Fibroblast of mammary gland (primary cell): ENCODE data around the gene APOD.
"Not testable (repeated sequence)": the region's sequence is repeated elsewhere in the genome, so short reads cannot be mapped to it uniquely, and the experiment has no call there.

Experiments used
- DNase-seq: peaks from one replicate; pipeline ENCODE4 v3.0.0-alpha.2; 2010; ENCODE audit warnings: low read depth
- H3K4me3 ChIP-seq: 2 replicates; pipeline ENCODE4 v1.5.1; 2011; ENCODE audit warnings: low read depth, mild to moderate bottlenecking, low read length, moderate library complexity; ENCODE audit not compliant: control insufficient read depth
- TF ChIP-seq, protein P1 (sequence below): conservative IDR thresholded peaks from 2 replicates; pipeline ENCODE4 v1.5.1; 2011; ENCODE audit warnings: low read depth, low read length, inconsistent platforms; ENCODE audit not compliant: control insufficient read depth, insufficient read depth

Gene APOD

GRCh38 chr3:195621095-195621494 is 37.4 kb upstream of the APOD start:
- not testable (repeated sequence) for DNase-seq

GRCh38 chr3:195620476-195620875 is 36.7 kb upstream of the APOD start:
- H3K4me3 ChIP-seq, DNase-seq: not testable (repeated sequence)

More at GRCh38 chr3:195621095-195621494, 37.4 kb upstream of the APOD start:
- H3K4me3 ChIP-seq, result not testable (repeated sequence)

- H3K4me3 ChIP-seq, DNase-seq: not testable (repeated sequence)
Observed at GRCh38 chr3:195619591-195620369, 36.0 kb upstream of the APOD start.

DNA sequence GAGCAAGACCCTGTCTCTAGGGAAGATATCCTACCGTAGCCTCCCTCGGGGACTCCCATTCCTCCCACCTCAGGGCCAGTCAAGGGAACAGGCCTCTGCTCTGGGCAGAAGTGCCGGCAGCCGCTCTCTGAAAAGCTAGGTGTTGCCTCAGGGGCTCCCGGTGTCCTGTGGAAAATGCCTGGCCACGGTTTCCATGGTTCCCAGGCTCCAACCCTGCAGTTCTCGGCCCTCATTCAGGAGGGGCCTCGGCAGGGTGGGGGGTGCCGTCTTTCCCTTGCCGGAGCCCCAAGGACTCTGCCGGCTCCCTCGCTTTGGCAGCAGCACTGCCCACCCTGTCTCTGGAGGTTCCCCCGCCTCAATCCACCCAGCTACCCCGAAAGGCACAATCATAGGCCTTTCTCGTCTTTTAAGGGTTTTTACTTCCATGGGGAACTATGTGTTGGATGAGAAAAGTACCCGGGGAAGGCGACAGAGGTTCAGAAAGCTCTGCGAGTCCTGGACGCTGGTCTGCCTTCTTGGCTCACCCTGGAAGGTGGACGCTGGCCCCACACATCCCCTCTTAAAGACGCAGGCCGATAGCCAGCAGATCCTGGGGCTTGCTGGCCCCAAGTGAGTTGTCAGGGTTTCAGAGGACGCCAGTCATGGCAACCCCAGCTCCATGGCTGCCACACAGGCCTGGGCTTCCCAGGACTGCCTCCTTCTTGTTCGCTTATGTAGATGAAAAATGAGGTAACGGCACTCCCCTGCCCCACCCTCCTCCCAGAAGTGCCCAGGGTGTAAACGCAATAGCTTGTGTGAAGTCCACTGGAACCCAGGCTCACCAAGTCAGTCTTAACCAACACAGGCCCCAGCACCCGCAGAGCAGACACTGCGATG is 34.3 kb upstream of the APOD start:
- not testable (repeated sequence) for DNase-seq, H3K4me3 ChIP-seq

DNA sequence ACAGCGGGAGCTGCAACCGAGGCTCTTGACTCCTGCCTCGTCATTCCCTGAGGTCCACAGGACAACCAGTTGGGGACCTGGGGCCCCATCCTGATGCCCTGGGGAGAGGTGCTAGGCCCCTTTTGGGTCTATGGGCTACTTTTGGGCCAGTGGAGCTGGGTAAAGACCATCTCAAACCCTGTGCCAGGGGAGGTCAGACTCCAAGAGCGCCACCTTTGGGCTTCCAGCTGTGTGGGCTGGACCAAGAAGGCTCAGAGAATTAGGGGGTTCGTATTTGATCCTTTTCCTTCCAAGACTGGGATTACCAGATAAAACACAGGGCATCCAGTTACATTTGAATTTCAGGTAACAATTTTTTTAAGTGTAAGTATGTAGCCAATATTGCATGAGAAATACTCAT is 33.4 kb upstream of the APOD start:
- not testable (repeated sequence) for DNase-seq, H3K4me3 ChIP-seq

DNA sequence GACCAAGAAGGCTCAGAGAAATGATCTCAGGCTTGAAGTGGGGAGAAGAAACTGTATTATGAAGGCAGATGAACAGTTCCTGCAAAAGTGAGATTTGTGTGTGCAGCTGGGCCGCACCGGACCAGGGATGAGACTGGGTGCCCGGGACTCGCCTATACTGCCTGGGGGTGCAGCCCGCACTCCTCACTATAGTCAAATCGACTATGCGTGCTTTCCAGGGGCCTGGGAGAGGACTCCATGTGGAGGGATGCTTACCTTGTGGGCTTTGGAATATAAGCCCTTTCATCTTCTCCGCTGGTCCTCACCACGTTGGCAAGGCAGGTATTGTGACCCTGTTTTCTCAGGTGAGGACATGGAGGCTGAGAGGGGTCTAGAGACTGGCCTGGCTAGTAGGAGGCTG is 32.9 kb upstream of the APOD start:
- no peak for DNase-seq
- H3K4me3 ChIP-seq, result no peak overlapping the region
- TF ChIP-seq, protein P1, sequence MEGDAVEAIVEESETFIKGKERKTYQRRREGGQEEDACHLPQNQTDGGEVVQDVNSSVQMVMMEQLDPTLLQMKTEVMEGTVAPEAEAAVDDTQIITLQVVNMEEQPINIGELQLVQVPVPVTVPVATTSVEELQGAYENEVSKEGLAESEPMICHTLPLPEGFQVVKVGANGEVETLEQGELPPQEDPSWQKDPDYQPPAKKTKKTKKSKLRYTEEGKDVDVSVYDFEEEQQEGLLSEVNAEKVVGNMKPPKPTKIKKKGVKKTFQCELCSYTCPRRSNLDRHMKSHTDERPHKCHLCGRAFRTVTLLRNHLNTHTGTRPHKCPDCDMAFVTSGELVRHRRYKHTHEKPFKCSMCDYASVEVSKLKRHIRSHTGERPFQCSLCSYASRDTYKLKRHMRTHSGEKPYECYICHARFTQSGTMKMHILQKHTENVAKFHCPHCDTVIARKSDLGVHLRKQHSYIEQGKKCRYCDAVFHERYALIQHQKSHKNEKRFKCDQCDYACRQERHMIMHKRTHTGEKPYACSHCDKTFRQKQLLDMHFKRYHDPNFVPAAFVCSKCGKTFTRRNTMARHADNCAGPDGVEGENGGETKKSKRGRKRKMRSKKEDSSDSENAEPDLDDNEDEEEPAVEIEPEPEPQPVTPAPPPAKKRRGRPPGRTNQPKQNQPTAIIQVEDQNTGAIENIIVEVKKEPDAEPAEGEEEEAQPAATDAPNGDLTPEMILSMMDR, result no peak

DNA sequence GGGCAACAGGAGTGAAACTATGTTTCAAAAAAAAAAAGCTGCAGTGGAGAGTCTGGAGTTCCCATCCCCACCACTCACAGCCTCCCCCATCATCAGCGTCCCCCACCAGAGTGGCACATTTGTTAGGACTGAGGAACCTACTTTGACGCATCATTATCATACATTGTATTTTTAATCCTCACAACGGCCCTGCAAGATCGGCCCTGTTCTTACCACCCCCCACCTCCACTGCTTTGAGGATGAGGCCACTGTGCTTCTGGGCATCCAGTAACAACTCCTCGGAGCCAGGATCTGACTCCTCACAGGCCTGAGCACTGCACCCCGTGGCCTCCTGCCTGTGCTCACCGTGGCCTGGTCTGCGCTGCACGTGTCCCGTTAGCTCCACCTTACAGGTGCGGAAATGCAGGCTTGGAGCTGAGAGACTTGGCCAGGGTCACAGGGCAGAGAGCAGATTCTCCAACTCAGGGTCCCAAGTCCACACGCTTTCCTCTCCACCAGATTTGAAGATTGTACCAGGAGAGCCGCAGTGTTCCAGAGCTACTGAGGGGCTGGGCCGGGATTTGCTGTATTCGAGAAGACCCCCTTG is 32.3 kb upstream of the APOD start:
- not testable (repeated sequence) for DNase-seq, H3K4me3 ChIP-seq

DNA sequence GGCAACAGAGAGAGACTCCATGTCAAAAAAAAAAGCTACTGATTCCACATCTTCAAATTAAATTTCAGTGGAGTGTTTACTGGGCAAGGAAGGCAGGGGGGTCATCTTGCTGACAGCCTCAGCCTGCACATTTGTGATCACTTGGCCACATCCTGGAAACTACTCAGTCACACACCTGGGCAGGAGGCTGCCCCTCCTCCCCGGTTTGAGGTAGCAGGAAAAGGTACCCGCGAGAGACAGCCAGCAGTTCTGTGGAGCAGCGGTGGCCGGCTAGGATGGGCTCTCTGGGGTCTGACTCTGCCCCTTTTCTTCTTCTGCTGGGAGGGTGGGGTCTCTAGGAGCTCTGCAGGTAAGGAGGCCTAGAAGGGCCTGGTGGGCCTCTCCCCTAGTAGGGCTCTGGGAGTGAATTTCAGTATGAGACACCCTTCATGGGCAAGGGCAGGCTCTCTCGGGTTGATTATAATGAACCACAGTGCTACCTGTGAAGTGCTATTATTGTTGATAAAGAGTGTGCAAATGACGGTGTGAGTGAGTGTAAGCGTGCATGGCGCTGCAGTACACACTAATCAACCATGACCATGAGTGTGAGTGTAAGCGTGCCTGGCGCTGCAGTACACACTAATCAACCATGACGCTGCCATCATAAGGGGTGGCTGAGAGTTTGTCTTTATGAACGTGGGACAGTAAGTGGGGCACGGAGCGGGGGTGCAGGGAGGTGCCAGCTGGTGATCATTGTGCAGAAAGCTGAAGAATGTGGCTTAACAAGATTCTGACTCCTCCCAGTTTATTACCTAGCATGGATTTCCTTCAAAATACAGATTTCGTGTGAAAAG is 31.1 kb upstream of the APOD start:
- H3K4me3 ChIP-seq, DNase-seq: not testable (repeated sequence)

DNA sequence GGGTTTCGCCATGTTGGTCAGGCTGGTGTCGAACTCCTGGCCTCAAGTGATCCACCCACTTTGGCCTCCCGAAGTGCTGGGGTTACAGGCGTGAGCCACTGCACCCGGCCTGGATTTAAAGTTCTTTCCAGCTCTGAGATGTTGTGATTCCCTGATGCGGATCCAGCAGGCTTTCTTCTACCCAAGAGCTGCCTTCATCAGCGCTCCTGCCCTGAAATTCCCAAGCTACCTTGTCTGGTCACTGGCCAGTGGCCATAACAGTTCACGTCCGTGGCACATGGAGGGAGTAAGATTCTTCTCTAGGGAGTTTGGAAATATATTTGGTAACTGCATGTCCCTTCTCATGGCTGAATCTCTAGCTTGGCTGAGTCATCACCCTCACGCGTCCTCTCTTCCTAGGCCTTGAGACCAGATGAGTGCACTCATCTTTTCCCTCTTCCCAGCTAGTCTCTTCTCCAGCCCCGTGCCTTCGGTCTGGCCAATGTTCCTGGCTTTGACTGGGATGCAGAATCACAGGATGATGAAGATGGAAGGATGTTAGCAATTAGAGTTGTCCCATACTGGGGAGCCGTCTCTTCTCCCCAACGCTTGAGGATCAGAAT is 29.8 kb upstream of the APOD start:
- DNase-seq, result peak; percentile 29
- H3K4me3 ChIP-seq, result no peak overlapping the region

More for the DNA sequence above, 29.8 kb upstream of the APOD start:
- TF ChIP-seq, protein P1, result no peak
